ENCODE data around the gene LRRC71. TPM values are rescaled to one million over a fixed set of nuclear protein-coding genes. Genes with fewer than 3 reads are reported as not detected.

LRRC71 gene
- total and polyA plus RNA-seq, 2 donors from 2014 or later: 0.19 to 0.50 TPM

DNA sequence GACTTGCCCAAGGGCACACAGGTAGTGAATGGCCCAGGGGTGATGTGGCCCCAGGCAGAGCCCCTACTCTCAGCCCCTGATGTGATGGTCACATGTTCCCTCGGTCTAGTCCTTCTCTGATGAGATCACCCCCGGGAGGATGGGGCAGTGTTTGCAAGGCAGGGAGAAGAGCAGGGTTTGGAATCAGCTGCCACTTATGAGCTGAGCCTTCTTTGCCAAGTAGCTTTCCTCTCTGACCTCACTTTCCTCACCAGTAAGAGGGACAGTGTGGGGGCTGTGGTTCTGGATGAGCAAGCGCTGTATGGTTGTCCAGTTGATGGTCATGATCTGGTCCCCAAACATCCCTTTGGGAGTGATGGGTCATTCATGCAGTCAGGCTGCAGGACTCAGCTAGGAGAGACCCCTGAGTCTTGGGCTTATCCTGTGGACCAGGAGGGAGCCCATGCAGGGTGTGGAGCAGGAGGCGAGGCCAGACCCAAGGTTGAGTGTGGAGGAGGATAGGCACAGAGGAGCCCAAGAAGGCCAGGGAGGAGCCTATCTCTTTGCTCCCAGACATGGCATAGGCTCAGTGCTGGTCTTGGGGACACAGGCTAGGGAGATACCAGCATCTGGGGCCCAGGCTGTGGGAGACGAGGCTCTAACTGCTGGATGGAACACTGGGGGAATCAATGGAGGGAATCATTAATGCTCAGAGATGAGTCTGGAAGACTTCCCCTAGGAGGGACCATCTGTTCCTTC, 42.8 kb upstream of the LRRC71 start:
- TF ChIP-seq, protein P1, sequence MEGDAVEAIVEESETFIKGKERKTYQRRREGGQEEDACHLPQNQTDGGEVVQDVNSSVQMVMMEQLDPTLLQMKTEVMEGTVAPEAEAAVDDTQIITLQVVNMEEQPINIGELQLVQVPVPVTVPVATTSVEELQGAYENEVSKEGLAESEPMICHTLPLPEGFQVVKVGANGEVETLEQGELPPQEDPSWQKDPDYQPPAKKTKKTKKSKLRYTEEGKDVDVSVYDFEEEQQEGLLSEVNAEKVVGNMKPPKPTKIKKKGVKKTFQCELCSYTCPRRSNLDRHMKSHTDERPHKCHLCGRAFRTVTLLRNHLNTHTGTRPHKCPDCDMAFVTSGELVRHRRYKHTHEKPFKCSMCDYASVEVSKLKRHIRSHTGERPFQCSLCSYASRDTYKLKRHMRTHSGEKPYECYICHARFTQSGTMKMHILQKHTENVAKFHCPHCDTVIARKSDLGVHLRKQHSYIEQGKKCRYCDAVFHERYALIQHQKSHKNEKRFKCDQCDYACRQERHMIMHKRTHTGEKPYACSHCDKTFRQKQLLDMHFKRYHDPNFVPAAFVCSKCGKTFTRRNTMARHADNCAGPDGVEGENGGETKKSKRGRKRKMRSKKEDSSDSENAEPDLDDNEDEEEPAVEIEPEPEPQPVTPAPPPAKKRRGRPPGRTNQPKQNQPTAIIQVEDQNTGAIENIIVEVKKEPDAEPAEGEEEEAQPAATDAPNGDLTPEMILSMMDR (IDR thresholded peaks at IDR 0.05; ENCODE audit: borderline replicate concordance, extremely low read depth, insufficient read depth): no peak
- Histone ChIP-seq H3K36me3 (ENCODE audit: control insufficient read depth in 2 of 3, insufficient read depth in 3 of 3, low read length in 3 of 3) (no peaks in the 10 kb centered on the region), H3K9me3 (ENCODE audit: control insufficient read depth in 2 of 3, insufficient read depth in 1 of 3, low read length in 3 of 3) (no peaks in the 10 kb centered on the region), H3K27me3 (ENCODE audit: control insufficient read depth, insufficient read depth, low read length) (no peaks in the 10 kb centered on the region), H3K4me3 (ENCODE audit: low read length in 3 of 3) (no peak overlapping the region), H3K4me1 (ENCODE audit: control insufficient read depth in 2 of 3, insufficient read depth in 2 of 3, low read depth in 1 of 3, low read length in 3 of 3) (no peaks in the 10 kb centered on the region), H3K27ac (ENCODE audit: low read depth in 2 of 2, low read length in 2 of 2) (no peak overlapping the region), H3K9ac (ENCODE audit: low read length in 3 of 3) (no peak overlapping the region)
- no peak for FAIRE-seq
- no peak for DNase-seq
- intact Hi-C loops (cut with DNase I): no loop called here

DNA sequence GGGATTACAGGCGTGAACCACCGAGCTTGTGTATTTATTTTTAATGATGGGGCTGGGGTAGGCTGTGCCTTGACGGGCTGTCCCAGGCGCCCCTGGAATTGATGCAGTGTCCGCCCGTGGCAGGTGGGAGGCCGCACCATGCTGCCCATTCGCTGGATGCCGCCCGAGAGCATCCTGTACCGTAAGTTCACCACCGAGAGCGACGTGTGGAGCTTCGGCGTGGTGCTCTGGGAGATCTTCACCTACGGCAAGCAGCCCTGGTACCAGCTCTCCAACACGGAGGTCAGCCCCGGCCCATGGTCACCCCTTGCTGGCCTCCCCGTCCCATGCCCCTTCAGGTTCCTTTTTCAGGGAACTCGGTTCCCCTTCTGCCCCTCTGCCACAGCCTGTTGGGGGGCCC, 40.6 kb upstream of the LRRC71 start:
- DNase-seq (no peak), FAIRE-seq (no peak)
- no peaks in the 10 kb centered on the region for H3K36me3 ChIP-seq (ENCODE audit: control insufficient read depth in 2 of 3, insufficient read depth in 3 of 3, low read length in 3 of 3)
- no peak overlapping the region for H3K4me3 ChIP-seq (ENCODE audit: low read length in 3 of 3)
- no peaks in the 10 kb centered on the region for H3K9me3 ChIP-seq (ENCODE audit: control insufficient read depth in 2 of 3, insufficient read depth in 1 of 3, low read length in 3 of 3)
- intact Hi-C loops (cut with DNase I): no loop called here
- no peaks in the 10 kb centered on the region for H3K27me3 ChIP-seq (ENCODE audit: control insufficient read depth, insufficient read depth, low read length)
- no peak overlapping the region for H3K9ac ChIP-seq (ENCODE audit: low read length in 3 of 3)
- H3K27ac ChIP-seq (ENCODE audit: low read depth in 2 of 2, low read length in 2 of 2): no peak overlapping the region
- TF ChIP-seq, protein P1 (IDR thresholded peaks at IDR 0.05; ENCODE audit: borderline replicate concordance, extremely low read depth, insufficient read depth): no peak
- no peaks in the 10 kb centered on the region for H3K4me1 ChIP-seq (ENCODE audit: control insufficient read depth in 2 of 3, insufficient read depth in 2 of 3, low read depth in 1 of 3, low read length in 3 of 3)

DNA sequence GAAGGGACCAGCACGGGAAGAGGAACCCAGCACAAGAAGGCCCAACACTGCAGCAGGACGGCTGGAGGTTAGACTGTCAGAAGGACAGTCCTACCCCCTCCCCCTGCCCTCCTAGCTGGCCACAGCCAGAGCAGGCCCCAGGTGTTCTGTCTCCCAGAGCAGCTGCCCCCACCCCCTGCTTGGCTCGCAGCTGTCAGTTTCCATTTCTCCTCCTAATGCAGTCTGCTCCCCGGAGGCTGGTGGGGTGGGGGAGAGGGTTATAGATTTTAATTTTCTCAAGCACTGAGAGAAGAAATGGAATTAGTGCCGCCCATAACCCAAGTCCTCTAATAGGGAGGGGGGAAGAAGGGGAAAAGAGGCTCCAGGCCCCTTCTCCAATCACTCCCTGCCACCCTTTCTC, 40.0 kb upstream of the LRRC71 start:
- DNase-seq (no peak), FAIRE-seq (no peak)
- no peak overlapping the region for H3K9ac ChIP-seq (ENCODE audit: low read length in 3 of 3)
- H3K4me1 ChIP-seq (ENCODE audit: control insufficient read depth in 2 of 3, insufficient read depth in 2 of 3, low read depth in 1 of 3, low read length in 3 of 3): no peaks in the 10 kb centered on the region
- no peak overlapping the region for H3K4me3 ChIP-seq (ENCODE audit: low read length in 3 of 3)
- TF ChIP-seq, protein P1 (IDR thresholded peaks at IDR 0.05; ENCODE audit: borderline replicate concordance, extremely low read depth, insufficient read depth): no peak
- H3K27ac ChIP-seq (ENCODE audit: low read depth in 2 of 2, low read length in 2 of 2): no peak overlapping the region
- H3K9me3 ChIP-seq (ENCODE audit: control insufficient read depth in 2 of 3, insufficient read depth in 1 of 3, low read length in 3 of 3): no peaks in the 10 kb centered on the region
- intact Hi-C loops (cut with DNase I): no loop called here
- H3K36me3 ChIP-seq (ENCODE audit: control insufficient read depth in 2 of 3, insufficient read depth in 3 of 3, low read length in 3 of 3): no peaks in the 10 kb centered on the region
- H3K27me3 ChIP-seq (ENCODE audit: control insufficient read depth, insufficient read depth, low read length): no peaks in the 10 kb centered on the region

DNA sequence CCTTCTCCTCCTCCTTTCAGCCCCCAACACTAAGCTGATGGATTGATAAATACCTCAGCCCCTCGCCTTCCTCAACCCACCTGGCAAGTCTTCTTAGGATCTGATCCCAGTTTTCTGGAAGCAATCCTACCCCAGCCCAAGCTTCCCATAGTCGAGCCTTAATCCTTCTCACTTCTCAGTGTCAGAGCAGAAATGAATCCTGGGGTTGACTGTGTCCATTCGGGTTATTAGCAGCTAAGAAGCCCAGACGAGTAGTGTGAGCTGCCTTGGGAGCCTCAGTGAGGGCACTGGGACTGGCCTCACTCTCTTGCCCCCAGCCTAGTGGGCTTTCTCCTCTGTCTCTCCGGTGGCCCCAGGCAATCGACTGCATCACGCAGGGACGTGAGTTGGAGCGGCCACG, 39.3 kb upstream of the LRRC71 start:
- H3K9ac ChIP-seq (ENCODE audit: low read length in 3 of 3): no peak overlapping the region
- no peak overlapping the region for H3K4me3 ChIP-seq (ENCODE audit: low read length in 3 of 3)
- no peaks in the 10 kb centered on the region for H3K4me1 ChIP-seq (ENCODE audit: control insufficient read depth in 2 of 3, insufficient read depth in 2 of 3, low read depth in 1 of 3, low read length in 3 of 3)
- FAIRE-seq (no peak), DNase-seq (no peak)
- H3K27ac ChIP-seq (ENCODE audit: low read depth in 2 of 2, low read length in 2 of 2): no peak overlapping the region
- TF ChIP-seq, protein P1 (IDR thresholded peaks at IDR 0.05; ENCODE audit: borderline replicate concordance, extremely low read depth, insufficient read depth): no peak
- H3K27me3 ChIP-seq (ENCODE audit: control insufficient read depth, insufficient read depth, low read length): no peaks in the 10 kb centered on the region
- no peaks in the 10 kb centered on the region for H3K36me3 ChIP-seq (ENCODE audit: control insufficient read depth in 2 of 3, insufficient read depth in 3 of 3, low read length in 3 of 3)
- intact Hi-C loops (cut with DNase I): no loop called here
- H3K9me3 ChIP-seq (ENCODE audit: control insufficient read depth in 2 of 3, insufficient read depth in 1 of 3, low read length in 3 of 3): no peaks in the 10 kb centered on the region
